ENCODE results near the gene HTT-AS.
"Not testable (repeated sequence)": the region's sequence is repeated elsewhere in the genome, so short reads cannot be mapped to it uniquely, and the experiment has no call there.

HTT-AS gene

GRCh38 chr4:3074078-3074845 lies at the start of gene HTT-AS, which contains the start of gene HTT:
Gene HTT-AS, minus strand, starts transcription at chr4:3074538.
Gene HTT, plus strand, starts transcription at chr4:3074681. Its CDS starts 145 bp downstream, at chr4:3074826.
- DNase-seq (ENCODE audit: low read depth in 2 of 2) = peak; percentile 98 to 99

- no peak for DNase-seq (ENCODE audit: low read depth in 2 of 2)
Measured at GRCh38 chr4:3123181-3123671, 48.9 kb upstream of the HTT-AS start.

GRCh38 chr4:3122081-3122563 lies 47.8 kb upstream of the HTT-AS start:
- DNase-seq (ENCODE audit: low read depth in 2 of 2) = no peak

- no peak for DNase-seq (ENCODE audit: low read depth in 2 of 2)
Measured at GRCh38 chr4:3121596-3121995, 47.3 kb upstream of the HTT-AS start.

- no peak for DNase-seq (ENCODE audit: low read depth in 2 of 2)
Measured at GRCh38 chr4:3121110-3121509, 46.8 kb upstream of the HTT-AS start.

- DNase-seq (ENCODE audit: low read depth in 2 of 2) = no peak
Measured at GRCh38 chr4:3119464-3119863, 45.1 kb upstream of the HTT-AS start.

- no peak for DNase-seq (ENCODE audit: low read depth in 2 of 2)
Measured at GRCh38 chr4:3118312-3118711, 44.0 kb upstream of the HTT-AS start.

- no peak for DNase-seq (ENCODE audit: low read depth in 2 of 2)
Measured at GRCh38 chr4:3116955-3117354, 42.6 kb upstream of the HTT-AS start.

GRCh38 chr4:3115637-3116270 lies 41.4 kb upstream of the HTT-AS start:
- no peak for DNase-seq (ENCODE audit: low read depth in 2 of 2)

- no peak for DNase-seq (ENCODE audit: low read depth in 2 of 2)
Measured at GRCh38 chr4:3114377-3114776, 40.0 kb upstream of the HTT-AS start.

- no peak for DNase-seq (ENCODE audit: low read depth in 2 of 2)
Measured at GRCh38 chr4:3112609-3113469, 38.5 kb upstream of the HTT-AS start.

GRCh38 chr4:3112201-3112600 lies 37.9 kb upstream of the HTT-AS start:
- DNase-seq (ENCODE audit: low read depth in 2 of 2) = no peak

GRCh38 chr4:3111461-3111860 lies 37.1 kb upstream of the HTT-AS start:
- no peak for DNase-seq (ENCODE audit: low read depth in 2 of 2)

- DNase-seq (ENCODE audit: low read depth in 2 of 2) = no peak
Measured at GRCh38 chr4:3108211-3108610, 33.9 kb upstream of the HTT-AS start.

- no peak for DNase-seq (ENCODE audit: low read depth in 2 of 2)
Measured at GRCh38 chr4:3107691-3108121, 33.4 kb upstream of the HTT-AS start.

GRCh38 chr4:3107271-3107670 lies 32.9 kb upstream of the HTT-AS start:
- DNase-seq (ENCODE audit: low read depth in 2 of 2) = no peak

- peak; percentile 89 to 90 for DNase-seq (ENCODE audit: low read depth in 2 of 2)
Measured at GRCh38 chr4:3106339-3107186, 32.2 kb upstream of the HTT-AS start.

GRCh38 chr4:3098346-3098745 lies 24.0 kb upstream of the HTT-AS start:
- DNase-seq (ENCODE audit: low read depth in 2 of 2) = no peak

- no peak for DNase-seq (ENCODE audit: low read depth in 2 of 2)
Measured at GRCh38 chr4:3096202-3096601, 21.9 kb upstream of the HTT-AS start.

- not testable (repeated sequence) for DNase-seq (ENCODE audit: low read depth in 2 of 2)
Measured at GRCh38 chr4:3094701-3095100, 20.4 kb upstream of the HTT-AS start.

GRCh38 chr4:3091464-3091863 lies 17.1 kb upstream of the HTT-AS start:
- no peak for DNase-seq (ENCODE audit: low read depth in 2 of 2)
